Measurements from ENCODE around the gene ERCC8. TPM values are rescaled to one million over a fixed set of nuclear protein-coding genes. Genes with fewer than 3 reads are reported as not detected.

The ERCC8 gene
- total RNA-seq, 1 donor from 2014 or later = 15.3 TPM

DNA sequence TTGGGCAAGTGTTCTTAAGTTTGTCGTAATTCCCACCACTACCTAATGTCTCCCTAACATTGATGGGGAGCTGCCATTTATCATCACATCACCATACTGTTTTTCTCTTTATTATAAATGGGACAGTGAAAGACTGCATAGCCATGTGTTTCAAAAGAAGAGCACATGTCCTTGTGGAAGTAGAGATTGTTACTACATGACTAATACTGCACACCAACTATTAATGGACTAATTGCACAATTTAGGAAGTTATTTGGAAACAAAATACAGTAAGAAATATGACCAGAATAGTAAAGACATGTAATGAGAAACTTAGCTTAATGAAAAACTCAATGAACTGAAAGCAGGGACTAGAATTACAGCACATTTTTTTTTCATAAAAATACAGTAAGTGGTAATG is 88.8 kb downstream of the ERCC8 start:
- Mint-ChIP-seq H3K27me3 (ENCODE audit: unreplicated experiment) (no peaks in the 10 kb centered on the region), H3K36me3 (ENCODE audit: low read depth, unreplicated experiment) (no peaks in the 10 kb centered on the region), H3K9me3 (ENCODE audit: unreplicated experiment) (no peaks in the 10 kb centered on the region), H3K4me1 (ENCODE audit: unreplicated experiment) (no peaks in the 10 kb centered on the region), H3K27ac (ENCODE audit: unreplicated experiment) (no peak overlapping the region), H3K4me3 (ENCODE audit: unreplicated experiment) (no peak overlapping the region)
- TF ChIP-seq, protein P1, sequence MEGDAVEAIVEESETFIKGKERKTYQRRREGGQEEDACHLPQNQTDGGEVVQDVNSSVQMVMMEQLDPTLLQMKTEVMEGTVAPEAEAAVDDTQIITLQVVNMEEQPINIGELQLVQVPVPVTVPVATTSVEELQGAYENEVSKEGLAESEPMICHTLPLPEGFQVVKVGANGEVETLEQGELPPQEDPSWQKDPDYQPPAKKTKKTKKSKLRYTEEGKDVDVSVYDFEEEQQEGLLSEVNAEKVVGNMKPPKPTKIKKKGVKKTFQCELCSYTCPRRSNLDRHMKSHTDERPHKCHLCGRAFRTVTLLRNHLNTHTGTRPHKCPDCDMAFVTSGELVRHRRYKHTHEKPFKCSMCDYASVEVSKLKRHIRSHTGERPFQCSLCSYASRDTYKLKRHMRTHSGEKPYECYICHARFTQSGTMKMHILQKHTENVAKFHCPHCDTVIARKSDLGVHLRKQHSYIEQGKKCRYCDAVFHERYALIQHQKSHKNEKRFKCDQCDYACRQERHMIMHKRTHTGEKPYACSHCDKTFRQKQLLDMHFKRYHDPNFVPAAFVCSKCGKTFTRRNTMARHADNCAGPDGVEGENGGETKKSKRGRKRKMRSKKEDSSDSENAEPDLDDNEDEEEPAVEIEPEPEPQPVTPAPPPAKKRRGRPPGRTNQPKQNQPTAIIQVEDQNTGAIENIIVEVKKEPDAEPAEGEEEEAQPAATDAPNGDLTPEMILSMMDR (IDR thresholded peaks at IDR 0.05; ENCODE audit: unreplicated experiment) = no peak
- DNase-seq (ENCODE audit: low spot score) = no peak

DNA sequence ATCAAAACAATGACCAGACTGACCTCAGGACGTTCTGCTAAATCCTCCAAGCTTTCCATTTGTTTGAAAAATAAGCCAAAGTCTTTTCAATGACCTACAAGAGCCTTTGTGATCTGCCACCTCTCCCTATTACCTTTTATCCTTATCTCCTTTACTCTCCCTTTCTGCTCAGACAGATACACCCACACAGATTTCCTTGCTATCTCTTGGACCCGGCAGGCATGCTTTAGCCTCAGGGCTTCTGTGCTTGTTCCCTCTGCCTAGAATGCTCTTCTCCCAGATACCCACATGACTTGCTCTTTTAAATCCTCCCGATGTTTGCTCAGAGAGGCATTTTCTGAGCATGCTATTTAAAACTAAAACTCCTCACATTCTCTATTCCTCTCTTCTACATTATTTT is 91.9 kb downstream of the ERCC8 start:
- H3K27me3 Mint-ChIP-seq (ENCODE audit: unreplicated experiment) = no peaks in the 10 kb centered on the region
- no peaks in the 10 kb centered on the region for H3K9me3 Mint-ChIP-seq (ENCODE audit: unreplicated experiment)
- H3K4me3 Mint-ChIP-seq (ENCODE audit: unreplicated experiment) = no peak overlapping the region
- no peaks in the 10 kb centered on the region for H3K36me3 Mint-ChIP-seq (ENCODE audit: low read depth, unreplicated experiment)
- no peaks in the 10 kb centered on the region for H3K4me1 Mint-ChIP-seq (ENCODE audit: unreplicated experiment)
- DNase-seq (ENCODE audit: low spot score) = no peak
- TF ChIP-seq, protein P1 (IDR thresholded peaks at IDR 0.05; ENCODE audit: unreplicated experiment) = no peak
- no peak overlapping the region for H3K27ac Mint-ChIP-seq (ENCODE audit: unreplicated experiment)

DNA sequence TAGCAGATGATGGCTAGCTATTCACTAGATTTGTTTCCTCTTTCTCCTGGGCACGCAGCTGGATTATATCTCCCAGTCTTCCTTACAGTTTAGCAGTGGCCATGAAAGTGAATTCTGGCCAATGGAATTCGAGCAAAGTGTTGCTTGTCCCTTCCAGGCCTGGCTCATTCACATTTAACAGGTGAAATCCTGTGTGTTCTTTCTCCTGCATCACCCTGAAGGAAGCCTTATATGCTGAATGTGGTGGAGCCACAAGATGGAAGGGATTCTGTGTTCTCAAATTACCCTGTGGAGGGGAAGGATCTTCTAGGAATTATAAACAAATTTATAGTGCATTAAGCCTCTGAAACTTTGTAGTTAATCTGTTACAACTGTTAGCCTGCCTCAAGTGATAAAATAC is 92.6 kb downstream of the ERCC8 start:
- Mint-ChIP-seq H3K4me3 (ENCODE audit: unreplicated experiment) (no peak overlapping the region), H3K27me3 (ENCODE audit: unreplicated experiment) (no peaks in the 10 kb centered on the region), H3K27ac (ENCODE audit: unreplicated experiment) (no peak overlapping the region), H3K9me3 (ENCODE audit: unreplicated experiment) (no peaks in the 10 kb centered on the region), H3K4me1 (ENCODE audit: unreplicated experiment) (no peaks in the 10 kb centered on the region), H3K36me3 (ENCODE audit: low read depth, unreplicated experiment) (no peaks in the 10 kb centered on the region)
- TF ChIP-seq, protein P1 (IDR thresholded peaks at IDR 0.05; ENCODE audit: unreplicated experiment) = no peak
- no peak for DNase-seq (ENCODE audit: low spot score)

DNA sequence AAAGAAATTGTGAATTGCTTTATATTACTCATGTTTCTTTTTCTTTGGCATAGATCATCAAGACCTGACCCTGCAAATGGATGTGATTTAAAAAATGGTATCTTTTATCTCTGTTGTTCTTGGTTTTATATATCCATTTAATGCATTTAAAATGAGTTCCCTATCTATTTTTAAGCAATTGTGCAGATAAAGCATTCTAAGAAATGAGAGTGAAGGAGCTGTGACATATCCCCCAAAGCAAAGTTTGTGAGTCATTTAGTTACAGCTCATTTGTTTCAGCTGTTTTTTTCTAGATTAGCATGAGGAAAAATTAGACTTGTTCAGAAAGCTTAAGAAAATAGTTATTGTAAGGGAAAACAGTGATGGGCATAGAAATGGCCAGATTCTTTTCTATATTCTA is 93.2 kb downstream of the ERCC8 start:
- Mint-ChIP-seq H3K27ac (ENCODE audit: unreplicated experiment) (no peak overlapping the region), H3K4me1 (ENCODE audit: unreplicated experiment) (no peaks in the 10 kb centered on the region), H3K27me3 (ENCODE audit: unreplicated experiment) (no peaks in the 10 kb centered on the region), H3K9me3 (ENCODE audit: unreplicated experiment) (no peaks in the 10 kb centered on the region), H3K36me3 (ENCODE audit: low read depth, unreplicated experiment) (no peaks in the 10 kb centered on the region), H3K4me3 (ENCODE audit: unreplicated experiment) (no peak overlapping the region)
- TF ChIP-seq, protein P1 (IDR thresholded peaks at IDR 0.05; ENCODE audit: unreplicated experiment) = no peak
- no peak for DNase-seq (ENCODE audit: low spot score)

DNA sequence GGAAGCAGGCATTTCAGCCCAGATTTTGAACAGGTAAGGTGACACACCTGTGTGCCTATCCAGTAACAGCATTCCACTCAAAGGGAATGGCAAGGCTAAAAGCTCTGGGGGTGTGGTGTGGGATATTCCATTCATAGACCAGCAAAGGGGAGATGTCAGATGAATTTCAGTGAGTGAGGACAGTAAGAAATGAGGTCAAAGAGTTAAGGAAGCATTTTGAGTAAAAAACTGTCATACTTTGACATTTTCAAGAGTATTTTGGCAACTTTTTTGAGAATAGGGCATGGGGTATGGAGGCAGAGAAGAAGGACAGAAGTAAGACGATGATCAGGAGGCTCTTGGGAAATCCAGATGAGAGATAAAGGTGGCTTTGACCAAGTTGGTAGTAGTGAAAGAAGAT is 98.6 kb downstream of the ERCC8 start:
- H3K27me3 Mint-ChIP-seq (ENCODE audit: unreplicated experiment) = peaks cover 7% of the 10 kb centered on the region
- no peak overlapping the region for H3K4me3 Mint-ChIP-seq (ENCODE audit: unreplicated experiment)
- no peak overlapping the region for H3K27ac Mint-ChIP-seq (ENCODE audit: unreplicated experiment)
- H3K4me1 Mint-ChIP-seq (ENCODE audit: unreplicated experiment) = peaks cover 11% of the 10 kb centered on the region
- no peaks in the 10 kb centered on the region for H3K36me3 Mint-ChIP-seq (ENCODE audit: low read depth, unreplicated experiment)
- TF ChIP-seq, protein P1 (IDR thresholded peaks at IDR 0.05; ENCODE audit: unreplicated experiment) = no peak
- H3K9me3 Mint-ChIP-seq (ENCODE audit: unreplicated experiment) = no peaks in the 10 kb centered on the region
- no peak for DNase-seq (ENCODE audit: low spot score)

Measured in endothelial cell (in vitro differentiated cells).